H1 (cell line): ENCODE results near the gene CRYGN. TPM values are rescaled to one million over a fixed set of nuclear protein-coding genes. Genes with fewer than 3 reads are reported as not detected.
A peak's percentile ranks its signal among the peaks of the same experiment; 100 is the strongest.

Source experiments
- CTCF ChIA-PET: fragments of 300-600 bp; sonication (Branson Sonifier 250); formaldehyde crosslinking; loops from one replicate; lab custom pipeline; 2021; ENCODE audit not compliant: partially characterized antibody; lab: Charles Lee
- POLR2A ChIA-PET: fragments of 300-600 bp; sonication (Branson Sonifier 250); formaldehyde crosslinking; loops from one replicate; lab custom pipeline; 2021; ENCODE audit warnings: inconsistent platforms; ENCODE audit not compliant: partially characterized antibody; lab: Charles Lee
- DNase-seq, 2 experiments: peaks; one replicate each; pipeline versions ENCODE4 v3.0.0 to v3.0.0-alpha.2; 2010 to 2022; ENCODE audit warnings: low spot score in 2 of 2, low read depth in 1 of 2, mixed read lengths in 1 of 2
- FAIRE-seq: peaks from 2 replicates; lab custom pipeline; 2011; peaks lifted over from hg19 to GRCh38; lab: Jason Lieb, UNC
- H2AFZ ChIP-seq: 2 replicates; pipeline ENCODE4 v1.8.1; 2012; ENCODE audit warnings: low read length, inconsistent platforms
- H2AK5ac ChIP-seq: 2 replicates; pipeline ENCODE4 v1.6.1; 2013; ENCODE audit warnings: low read depth, low read length
- H2BK120ac ChIP-seq: replicated peaks from 2 replicates; pipeline ENCODE3; 2013; ENCODE audit warnings: low read depth, low read length, inconsistent platforms
- H2BK12ac ChIP-seq: 2 replicates; pipeline ENCODE4 v1.6.1; 2013; ENCODE audit warnings: low read depth, low read length
- H2BK15ac ChIP-seq: 2 replicates; pipeline ENCODE4 v1.6.1; 2013; ENCODE audit warnings: low read length
- H2BK20ac ChIP-seq: 2 replicates; pipeline ENCODE4 v1.6.1; 2013; ENCODE audit warnings: low read length
- H2BK5ac ChIP-seq: 2 replicates; pipeline ENCODE4 v1.6.1; 2013; ENCODE audit warnings: low read depth, low read length
- H3K14ac ChIP-seq: 2 replicates; pipeline ENCODE4 v1.6.1; 2013; ENCODE audit warnings: inconsistent platforms; ENCODE audit not compliant: insufficient read length
- H3K18ac ChIP-seq: 2 replicates; pipeline ENCODE4 v1.6.1; 2013; ENCODE audit warnings: low read length; ENCODE audit errors: extremely low read depth
- H3K23ac ChIP-seq: 2 replicates; pipeline ENCODE4 v1.6.1; 2013; ENCODE audit warnings: inconsistent platforms; ENCODE audit not compliant: insufficient read length
- H3K23me2 ChIP-seq: 2 replicates; pipeline ENCODE4 v1.6.1; 2013; ENCODE audit warnings: low read depth, low read length
- H3K27ac ChIP-seq: 2 replicates; pipeline ENCODE4 v1.6.1; 2011; ENCODE audit warnings: low read depth, low read length, inconsistent platforms
- H3K27me3 ChIP-seq, 4 experiments: replicated peaks in 1 of 4; 1 replicate in 1 of 4; 2 replicates in 3 of 4; pipeline versions ENCODE4 v1.6.1 to v1.8.1; 2011 to 2013; ENCODE audit warnings: low read length in 3 of 4, mild to moderate bottlenecking in 3 of 4, inconsistent platforms in 2 of 4, mixed read lengths in 2 of 4, moderate library complexity in 1 of 4; ENCODE audit not compliant: control insufficient read depth in 3 of 4, insufficient read depth in 3 of 4; ENCODE audit errors: extremely low read depth in 1 of 4
- H3K36me3 ChIP-seq, 4 experiments: 2 replicates each; pipeline versions ENCODE4 v1.6.1 to v1.8.1; 2011 to 2013; ENCODE audit warnings: mild to moderate bottlenecking in 4 of 4, low read length in 3 of 4, moderate library complexity in 2 of 4, control low read depth in 1 of 4, inconsistent platforms in 1 of 4; ENCODE audit not compliant: insufficient read depth in 4 of 4, control insufficient read depth in 2 of 4
- H3K4ac ChIP-seq: replicated peaks from 2 replicates; pipeline ENCODE3; 2013; ENCODE audit warnings: low read length, low read depth, mixed read lengths, inconsistent platforms; ENCODE audit not compliant: insufficient read length
- H3K4me1 ChIP-seq, 4 experiments: replicated peaks in 1 of 4; 1 replicate in 1 of 4; 2 replicates in 3 of 4; pipeline versions ENCODE4 v1.6.1 to v1.8.1; 2011 to 2013; ENCODE audit warnings: low read length in 3 of 4, inconsistent platforms in 2 of 4, mixed read lengths in 1 of 4; ENCODE audit not compliant: insufficient read depth in 4 of 4, control insufficient read depth in 3 of 4
- H3K4me2 ChIP-seq, 2 experiments: 2 replicates each; pipeline versions ENCODE4 v1.6.1 to v1.8.1; 2011 to 2013; ENCODE audit warnings: low read depth in 2 of 2, low read length in 2 of 2, control low read depth in 1 of 2, inconsistent platforms in 1 of 2, mild to moderate bottlenecking in 1 of 2; ENCODE audit not compliant: insufficient read depth in 1 of 2
- H3K4me3 ChIP-seq, 4 experiments: fragments of 200-600, 300-600 bp in 1 of 4; sonication (generic), shearing (Covaris generic), sonication (Bioruptor Twin) in 1 of 4; 2 replicates each; pipeline versions ENCODE4 v1.5.1 to v1.8.1; 2011 to 2016; ENCODE audit warnings: low read length in 4 of 4, low read depth in 3 of 4, control low read depth in 2 of 4, inconsistent platforms in 2 of 4, mild to moderate bottlenecking in 2 of 4, mixed read lengths in 1 of 4, moderate library complexity in 1 of 4; ENCODE audit not compliant: insufficient read depth in 2 of 4; ENCODE audit errors: extremely low read depth in 1 of 4
- H3K56ac ChIP-seq: replicated peaks from 2 replicates; pipeline ENCODE3; 2013; ENCODE audit warnings: low read depth, mild to moderate bottlenecking, mixed read lengths, low read length, inconsistent platforms; ENCODE audit not compliant: insufficient read length
- H3K79me1 ChIP-seq: 2 replicates; pipeline ENCODE4 v1.6.1; 2013; ENCODE audit warnings: low read depth, low read length, control low read depth
- H3K79me2 ChIP-seq, 2 experiments: 2 replicates each; pipeline versions ENCODE4 v1.6.1 to v1.8.1; 2012 to 2013; ENCODE audit warnings: low read length in 2 of 2, mild to moderate bottlenecking in 2 of 2, inconsistent platforms in 1 of 2; ENCODE audit not compliant: insufficient read depth in 2 of 2, control insufficient read depth in 1 of 2
- H3K9ac ChIP-seq, 4 experiments: replicated peaks in 1 of 4; 1 replicate in 1 of 4; 2 replicates in 3 of 4; pipeline versions ENCODE4 v1.6.1 to v1.8.1; 2011 to 2013; ENCODE audit warnings: low read depth in 3 of 4, low read length in 3 of 4, control low read depth in 2 of 4, mild to moderate bottlenecking in 2 of 4, moderate library complexity in 2 of 4, inconsistent platforms in 1 of 4; ENCODE audit errors: extremely low read depth in 1 of 4
- H3K9me3 ChIP-seq, 2 experiments: 2 replicates each; pipeline versions ENCODE4 v1.6.1 to v1.8.1; 2012 to 2013; ENCODE audit warnings: mild to moderate bottlenecking in 2 of 2, moderate library complexity in 2 of 2, control low read depth in 1 of 2, inconsistent platforms in 1 of 2, low read depth in 1 of 2, low read length in 1 of 2, mixed read lengths in 1 of 2; ENCODE audit not compliant: insufficient read depth in 2 of 2
- H4K20me1 ChIP-seq, 2 experiments: replicated peaks in 1 of 2; 2 replicates each; pipeline versions ENCODE3 to v1.8.1; 2011 to 2013; ENCODE audit warnings: inconsistent platforms in 2 of 2, low read length in 2 of 2, mild to moderate bottlenecking in 1 of 2; ENCODE audit not compliant: insufficient read depth in 2 of 2, control insufficient read depth in 1 of 2
- H4K5ac ChIP-seq: 2 replicates; pipeline ENCODE4 v1.6.1; 2013; ENCODE audit warnings: low read length, low read depth, mixed read lengths, inconsistent platforms; ENCODE audit not compliant: insufficient read length
- H4K8ac ChIP-seq: 2 replicates; pipeline ENCODE4 v1.8.0; 2013; ENCODE audit warnings: mild to moderate bottlenecking, moderate library complexity, low read length, inconsistent platforms; ENCODE audit not compliant: insufficient read depth; ENCODE audit errors: extremely low read depth
- H4K91ac ChIP-seq: replicated peaks from 2 replicates; pipeline ENCODE3; 2013; ENCODE audit warnings: low read length, mixed read lengths, inconsistent platforms; ENCODE audit not compliant: insufficient read length
- BRCA1 ChIP-seq: IDR thresholded peaks from 2 replicates; pipeline ENCODE4 v1.6.1; 2012; ENCODE audit warnings: low read depth, low read length, improper control_type of control experiment
- EGR1 ChIP-seq: IDR thresholded peaks from 2 replicates; pipeline ENCODE4 v1.6.1; 2011; ENCODE audit warnings: low read depth, low read length, borderline replicate concordance
- HDAC6 ChIP-seq: IDR thresholded peaks from one replicate; pipeline ENCODE4 v1.7.1; 2012; ENCODE audit warnings: low read depth, mild to moderate bottlenecking, inconsistent platforms, low read length, moderate library complexity
- JUN ChIP-seq: IDR thresholded peaks from 2 replicates; pipeline ENCODE4 v1.6.1; 2011; ENCODE audit warnings: low read depth, mild to moderate bottlenecking, improper control_type of control experiment, low read length
- RXRA ChIP-seq: IDR thresholded peaks from 2 replicates; pipeline ENCODE4 v1.6.1; 2011; ENCODE audit warnings: low read depth, mild to moderate bottlenecking, low read length, moderate library complexity; ENCODE audit not compliant: insufficient read depth
- SP2 ChIP-seq: IDR thresholded peaks from 2 replicates; pipeline ENCODE4 v1.6.1; 2012; ENCODE audit warnings: mild to moderate bottlenecking, low read length, inconsistent platforms
- TCF12 ChIP-seq: IDR thresholded peaks from 2 replicates; pipeline ENCODE4 v1.6.1; 2011; ENCODE audit warnings: low read depth, mild to moderate bottlenecking, low read length
- WGBS, 2 experiments: shearing (Covaris generic) in 1 of 2; methylation state at CpG; one replicate each; pipeline versions ENCODE4 v1.1.6 to v1.1.7; 2013 to 2015; ENCODE audit warnings: low lambda C conversion rate in 2 of 2, mixed read lengths in 2 of 2, inconsistent platforms in 1 of 2, low coverage in 1 of 2, missing lambda C conversion rate in 1 of 2; ENCODE audit not compliant: insufficient replicate concordance in 2 of 2, insufficient coverage in 1 of 2, insufficient read length in 1 of 2; ENCODE audit errors: extremely low coverage in 1 of 2, missing lambda C conversion rate in 1 of 2; 5-methylcytosine and 5-hydroxymethylcytosine counted together
- polyA plus RNA-seq, 7 experiments: library from polyadenylated mRNA; depleted of rRNA in 3 of 7; stranded (reverse) in 5 of 7; unstranded in 2 of 7; fragments of >200 nt in 5 of 7; fragments of 200-250 nt in 2 of 7; gene quantifications; 1 replicate in 5 of 7; 2 replicates in 1 of 7; 4 replicates in 1 of 7; pipeline versions ENCODE4 v1.2.1 to v1.2.3, GENCODE V29; 2011 to 2013; ENCODE audit warnings: missing spikeins in 2 of 7, mixed read lengths in 2 of 7
- total RNA-seq: library from RNA; stranded (reverse); fragmentation: NEBNext Ultra II Directional; extraction: Animal tissue kit (Norgen Biotek cat#: 25700); gene quantifications from 2 replicates; pipeline ENCODE4 v1.2.1, GENCODE V29; 2021
- TF ChIP-seq, protein P1 (sequence below): IDR thresholded peaks from 2 replicates; pipeline ENCODE4 v1.6.1; 2012; ENCODE audit warnings: inconsistent platforms
- TF ChIP-seq, protein P2 (sequence below): IDR thresholded peaks from 2 replicates; pipeline ENCODE4 v1.6.1; 2011; ENCODE audit warnings: low read length, improper control_type of control experiment
- TF ChIP-seq, protein P3 (sequence below): IDR thresholded peaks from 2 replicates; pipeline ENCODE4 v1.6.1; 2012; ENCODE audit warnings: low read length, inconsistent platforms

CRYGN gene
- total and polyA plus RNA-seq, 2 of the 8 experiments (the other 6 are each of a cell fraction or from before 2014, with no cell fraction given) = 0.98 to 1.6 TPM

DNA sequence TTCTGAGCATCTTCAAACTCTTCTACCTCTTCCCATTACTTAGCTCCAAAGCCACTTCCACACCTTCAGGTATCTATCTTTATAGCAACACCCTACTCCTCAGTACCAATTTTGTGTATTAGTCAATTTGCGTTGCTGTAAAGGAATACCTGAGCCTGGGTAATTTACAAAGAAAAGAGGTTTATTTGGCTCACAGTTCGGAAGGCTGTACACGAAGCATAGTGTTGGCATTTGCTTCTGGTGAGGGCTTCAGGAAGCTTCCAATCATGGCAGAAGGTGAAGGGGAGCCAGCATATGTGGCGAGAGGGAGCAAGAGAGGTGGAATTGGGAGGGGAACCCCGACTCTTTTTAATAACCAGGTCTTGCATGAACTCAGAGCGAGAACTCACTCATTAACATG lies 17.6 kb upstream of the CRYGN start:
- Histone ChIP-seq H4K91ac (peak overlapping the region; percentile 77), H3K23ac (no peak overlapping the region), H3K9ac (no peak overlapping the region), H3K23me2 (no peaks in the 10 kb centered on the region), H2BK15ac (no peak overlapping the region), H3K14ac (no peak overlapping the region), H3K4ac (peak overlapping the region; percentile 86), H3K56ac (no peak overlapping the region), H3K4me2 (peak overlapping the region in 1 of 2 experiments; percentile 42; a peak in 1 of 4 replicates), H3K4me3 (peak overlapping the region in 1 of 4 experiments; percentile 31; a peak in 1 of 8 replicates), H3K9me3 (peaks cover 8 to 17% of the 10 kb centered on the region in 2 experiments), H2BK5ac (peak overlapping the region; percentile 12; the same call in 1 of the 2 replicates), H3K79me1 (no peaks in the 10 kb centered on the region), H3K4me1 (peaks cover 15 to 44% (median 32%) of the 10 kb centered on the region in 4 experiments), H3K18ac (peak overlapping the region; percentile 3), H2BK120ac (peak overlapping the region; percentile 88), H3K36me3 (no peaks in the 10 kb centered on the region), H2AK5ac (peak overlapping the region; percentile 65), H2AFZ (no peak overlapping the region), H2BK12ac (peak overlapping the region; percentile 93), H3K79me2 (no peaks in the 10 kb centered on the region), H3K27me3 (no peaks in the 10 kb centered on the region; a peak in 1 of 7 replicates), H4K20me1 (no peaks in the 10 kb centered on the region), H3K27ac (no peak overlapping the region), H4K5ac (no peak overlapping the region), H2BK20ac (peak overlapping the region; percentile 76), H4K8ac (no peak overlapping the region)
- DNase-seq (no peak), FAIRE-seq (no peak)
- CTCF ChIA-PET = interaction anchor here (0.6 to 1.6 kb wide), 9 partner anchors 9 to 302 kb away, joined by 3 to 5 read pairs (median 3); partner anchors contain the start of gene CRYGN
- 79% methylated on average over 6 of the region's 6 CpGs; no CpG with 5 or more reads in 1 of the 2 experiments for WGBS, 2 experiments
- POLR2A ChIA-PET = interaction anchor here (1.2 to 1.7 kb wide), 3 partner anchors 9 to 81 kb away, joined by 3 to 8 read pairs (median 8); no protein-coding TSS in a partner anchor
- TF ChIP-seq EGR1 (no peak), SP2 (no peak), BRCA1 (no peak), TCF12 (no peak), RXRA (no peak), HDAC6 (no peak), JUN (no peak)
- TF ChIP-seq, protein P1, sequence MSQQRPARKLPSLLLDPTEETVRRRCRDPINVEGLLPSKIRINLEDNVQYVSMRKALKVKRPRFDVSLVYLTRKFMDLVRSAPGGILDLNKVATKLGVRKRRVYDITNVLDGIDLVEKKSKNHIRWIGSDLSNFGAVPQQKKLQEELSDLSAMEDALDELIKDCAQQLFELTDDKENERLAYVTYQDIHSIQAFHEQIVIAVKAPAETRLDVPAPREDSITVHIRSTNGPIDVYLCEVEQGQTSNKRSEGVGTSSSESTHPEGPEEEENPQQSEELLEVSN = no peak
- TF ChIP-seq, protein P2, sequence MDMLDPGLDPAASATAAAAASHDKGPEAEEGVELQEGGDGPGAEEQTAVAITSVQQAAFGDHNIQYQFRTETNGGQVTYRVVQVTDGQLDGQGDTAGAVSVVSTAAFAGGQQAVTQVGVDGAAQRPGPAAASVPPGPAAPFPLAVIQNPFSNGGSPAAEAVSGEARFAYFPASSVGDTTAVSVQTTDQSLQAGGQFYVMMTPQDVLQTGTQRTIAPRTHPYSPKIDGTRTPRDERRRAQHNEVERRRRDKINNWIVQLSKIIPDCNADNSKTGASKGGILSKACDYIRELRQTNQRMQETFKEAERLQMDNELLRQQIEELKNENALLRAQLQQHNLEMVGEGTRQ = no peak
- TF ChIP-seq, protein P3, sequence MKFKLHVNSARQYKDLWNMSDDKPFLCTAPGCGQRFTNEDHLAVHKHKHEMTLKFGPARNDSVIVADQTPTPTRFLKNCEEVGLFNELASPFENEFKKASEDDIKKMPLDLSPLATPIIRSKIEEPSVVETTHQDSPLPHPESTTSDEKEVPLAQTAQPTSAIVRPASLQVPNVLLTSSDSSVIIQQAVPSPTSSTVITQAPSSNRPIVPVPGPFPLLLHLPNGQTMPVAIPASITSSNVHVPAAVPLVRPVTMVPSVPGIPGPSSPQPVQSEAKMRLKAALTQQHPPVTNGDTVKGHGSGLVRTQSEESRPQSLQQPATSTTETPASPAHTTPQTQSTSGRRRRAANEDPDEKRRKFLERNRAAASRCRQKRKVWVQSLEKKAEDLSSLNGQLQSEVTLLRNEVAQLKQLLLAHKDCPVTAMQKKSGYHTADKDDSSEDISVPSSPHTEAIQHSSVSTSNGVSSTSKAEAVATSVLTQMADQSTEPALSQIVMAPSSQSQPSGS = no peak
